Mononuclear cell (primary cell): ENCODE results near the gene ATG9B. TPM values are rescaled to one million over a fixed set of nuclear protein-coding genes. Genes with fewer than 3 reads are reported as not detected.
A peak's percentile ranks its signal among the peaks of the same experiment; 100 is the strongest.
"Not testable (repeated sequence)": the region's sequence is repeated elsewhere in the genome, so short reads cannot be mapped to it uniquely, and the experiment has no call there.

Experiments used
- H3K27me3 ChIP-seq: 2 replicates; pipeline ENCODE4 v1.6.0; 2011; ENCODE audit warnings: low read length, control low read depth; ENCODE audit not compliant: insufficient read depth
- H3K4me1 ChIP-seq: 2 replicates; pipeline ENCODE4 v1.5.1; 2011; ENCODE audit warnings: mild to moderate bottlenecking, low read length, control low read depth; ENCODE audit not compliant: insufficient read depth
- H3K4me3 ChIP-seq: 2 replicates; pipeline ENCODE4 v1.5.1; 2011; ENCODE audit warnings: mild to moderate bottlenecking, low read length, moderate library complexity
- H3K9me3 ChIP-seq: 2 replicates; pipeline ENCODE4 v1.5.1; 2011; ENCODE audit warnings: low read depth, mild to moderate bottlenecking, control low read depth, low read length
- total RNA-seq: library from RNA; depleted of rRNA; stranded (reverse); fragments of >200 nt; gene quantifications from one replicate; pipeline ENCODE4 v1.2.3, GENCODE V29; 2012

Gene ATG9B
- total RNA-seq, 1 donor: 3.6 TPM

DNA sequence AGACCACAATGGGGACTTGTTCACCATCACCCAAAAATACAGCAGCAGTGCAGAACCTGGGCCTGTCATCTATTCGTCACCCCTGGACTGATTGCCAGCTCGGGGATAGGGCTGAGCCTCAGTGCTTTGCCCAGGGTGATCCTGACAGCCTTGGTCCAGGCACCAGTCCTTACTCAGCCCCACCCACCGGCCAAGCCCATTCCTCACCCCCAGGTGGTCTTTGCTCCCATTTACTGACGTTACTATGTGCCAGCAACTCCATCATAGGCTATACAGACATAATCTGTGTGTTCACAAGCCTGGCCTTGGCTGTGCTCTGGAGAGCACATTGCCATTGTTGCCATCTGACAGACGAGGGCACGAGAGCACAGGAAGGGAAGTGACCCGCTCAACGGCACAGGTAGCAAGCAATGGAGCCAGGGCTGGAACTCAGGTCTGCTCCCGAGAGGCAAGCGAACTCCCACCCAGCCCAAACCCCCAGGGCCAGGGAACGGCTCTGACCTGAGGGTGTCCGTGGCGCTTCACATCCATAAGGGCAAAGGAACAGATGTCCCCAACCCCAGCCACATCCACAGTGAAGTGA, 6.8 kb downstream of the ATG9B start:
- Histone ChIP-seq H3K4me1 (peaks cover 52% of the 10 kb centered on the region), H3K9me3 (no peaks in the 10 kb centered on the region), H3K27me3 (peaks cover 30% of the 10 kb centered on the region), H3K4me3 (no peak overlapping the region)

DNA sequence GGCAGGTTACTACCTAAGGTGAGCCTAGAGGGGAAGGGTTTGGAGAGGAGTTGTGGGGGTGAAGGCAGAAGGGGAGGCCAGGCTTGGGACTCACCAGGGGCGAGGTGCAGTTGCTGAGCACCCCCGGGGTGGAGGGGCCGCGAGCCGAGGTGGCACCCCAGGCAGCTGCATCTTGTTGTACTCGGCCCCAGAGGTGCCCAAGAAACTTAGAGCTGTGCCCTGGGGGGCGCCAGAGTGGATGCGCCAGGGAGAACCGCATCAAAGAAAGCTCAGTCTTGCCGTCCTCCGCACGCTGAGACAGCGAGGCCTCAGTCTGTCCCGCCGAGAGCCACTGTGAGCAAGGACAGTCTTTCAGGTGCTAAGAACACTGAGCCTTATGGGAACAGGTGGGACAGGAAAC, 7.4 kb downstream of the ATG9B start:
- peaks cover 57% of the 10 kb centered on the region for H3K4me1 ChIP-seq
- H3K27me3 ChIP-seq: peaks cover 33% of the 10 kb centered on the region
- H3K9me3 ChIP-seq: no peaks in the 10 kb centered on the region
- H3K4me3 ChIP-seq: no peak overlapping the region

DNA sequence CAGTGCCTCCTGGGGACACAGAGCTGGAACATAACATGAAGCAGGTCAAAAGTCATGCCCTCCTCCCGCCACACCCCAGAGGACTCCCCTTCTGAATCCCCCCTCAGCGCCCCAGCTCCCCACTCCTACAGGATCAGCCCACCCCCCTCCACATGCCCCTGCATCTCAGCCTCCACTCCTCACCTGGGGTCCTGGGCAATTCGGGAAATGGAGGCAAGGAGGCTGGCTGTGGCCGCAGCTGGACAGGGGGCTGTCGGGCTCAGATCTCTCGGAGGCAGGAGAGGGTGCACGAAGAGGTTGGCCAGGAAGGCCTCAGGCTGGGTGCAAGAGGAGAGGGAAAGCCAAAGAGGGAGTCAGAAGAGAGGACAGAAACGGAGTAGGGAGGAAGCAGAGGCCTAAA, 7.8 kb downstream of the ATG9B start:
- Histone ChIP-seq H3K4me1 (peaks cover 57% of the 10 kb centered on the region), H3K4me3 (no peak overlapping the region), H3K9me3 (no peaks in the 10 kb centered on the region), H3K27me3 (peaks cover 33% of the 10 kb centered on the region)

DNA sequence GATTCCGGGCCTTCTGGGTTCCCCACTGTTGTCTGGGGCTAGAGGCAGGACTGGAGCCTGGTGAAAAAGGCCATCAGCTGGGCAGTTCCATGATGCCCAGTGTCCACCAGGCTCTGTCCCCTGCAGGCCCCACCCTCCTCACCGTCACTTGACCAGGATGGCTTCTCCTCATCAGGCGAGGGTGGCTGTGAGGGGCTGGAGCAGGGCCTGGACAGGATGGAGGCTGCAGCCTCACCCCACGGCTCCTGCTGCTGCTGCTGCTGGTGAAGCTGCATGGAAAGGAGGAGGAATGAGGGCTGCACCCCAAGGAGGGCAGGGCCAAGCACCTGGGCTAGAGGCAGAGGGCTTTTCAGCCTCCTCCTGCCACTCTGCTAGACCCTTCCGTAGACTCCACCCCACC, 8.3 kb downstream of the ATG9B start:
- Histone ChIP-seq H3K4me3 (no peak overlapping the region), H3K9me3 (no peaks in the 10 kb centered on the region), H3K27me3 (peaks cover 33% of the 10 kb centered on the region), H3K4me1 (peaks cover 60% of the 10 kb centered on the region)

DNA sequence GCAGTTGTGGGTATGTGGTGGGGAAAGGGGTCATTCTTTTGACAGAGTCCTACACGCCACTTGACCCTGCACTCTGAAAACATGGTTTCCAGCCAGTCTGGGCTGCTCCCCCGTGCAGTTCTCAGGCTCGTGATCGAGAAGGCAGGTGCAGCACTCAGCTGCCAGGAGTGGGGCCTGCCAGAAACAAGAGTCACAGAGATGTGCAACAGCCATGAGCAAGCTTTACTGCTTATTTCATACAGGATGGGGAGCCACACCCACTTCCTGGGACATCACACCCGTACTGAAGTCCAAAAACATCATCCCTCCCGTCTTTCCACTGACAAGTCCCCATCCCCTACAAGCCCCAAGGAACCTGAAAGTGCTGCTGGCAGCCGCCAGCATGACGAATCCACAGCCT, 9.3 kb downstream of the ATG9B start:
- H3K27me3 ChIP-seq: peaks cover 24% of the 10 kb centered on the region
- H3K9me3 ChIP-seq: no peaks in the 10 kb centered on the region
- no peak overlapping the region for H3K4me3 ChIP-seq
- peaks cover 70% of the 10 kb centered on the region for H3K4me1 ChIP-seq

DNA sequence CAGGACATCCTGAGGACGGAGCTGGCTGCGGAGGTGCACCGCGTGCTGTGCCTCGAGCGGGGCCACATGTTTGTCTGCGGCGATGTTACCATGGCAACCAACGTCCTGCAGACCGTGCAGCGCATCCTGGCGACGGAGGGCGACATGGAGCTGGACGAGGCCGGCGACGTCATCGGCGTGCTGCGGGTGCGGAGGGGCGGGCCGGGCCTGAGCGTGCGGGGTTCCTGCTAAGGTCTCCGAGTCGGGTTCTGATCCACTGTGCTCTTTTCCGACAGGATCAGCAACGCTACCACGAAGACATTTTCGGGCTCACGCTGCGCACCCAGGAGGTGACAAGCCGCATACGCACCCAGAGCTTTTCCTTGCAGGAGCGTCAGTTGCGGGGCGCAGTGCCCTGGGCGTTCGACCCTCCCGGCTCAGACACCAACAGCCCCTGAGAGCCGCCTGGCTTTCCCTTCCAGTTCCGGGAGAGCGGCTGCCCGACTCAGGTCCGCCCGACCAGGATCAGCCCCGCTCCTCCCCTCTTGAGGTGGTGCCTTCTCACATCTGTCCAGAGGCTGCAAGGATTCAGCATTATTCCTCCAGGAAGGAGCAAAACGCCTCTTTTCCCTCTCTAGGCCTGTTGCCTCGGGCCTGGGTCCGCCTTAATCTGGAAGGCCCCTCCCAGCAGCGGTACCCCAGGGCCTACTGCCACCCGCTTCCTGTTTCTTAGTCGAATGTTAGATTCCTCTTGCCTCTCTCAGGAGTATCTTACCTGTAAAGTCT, 10.4 kb downstream of the ATG9B start:
- Histone ChIP-seq H3K9me3 (no peaks in the 10 kb centered on the region), H3K4me1 (peaks cover 73% of the 10 kb centered on the region), H3K27me3 (peaks cover 13% of the 10 kb centered on the region), H3K4me3 (peak overlapping the region; percentile 43)

DNA sequence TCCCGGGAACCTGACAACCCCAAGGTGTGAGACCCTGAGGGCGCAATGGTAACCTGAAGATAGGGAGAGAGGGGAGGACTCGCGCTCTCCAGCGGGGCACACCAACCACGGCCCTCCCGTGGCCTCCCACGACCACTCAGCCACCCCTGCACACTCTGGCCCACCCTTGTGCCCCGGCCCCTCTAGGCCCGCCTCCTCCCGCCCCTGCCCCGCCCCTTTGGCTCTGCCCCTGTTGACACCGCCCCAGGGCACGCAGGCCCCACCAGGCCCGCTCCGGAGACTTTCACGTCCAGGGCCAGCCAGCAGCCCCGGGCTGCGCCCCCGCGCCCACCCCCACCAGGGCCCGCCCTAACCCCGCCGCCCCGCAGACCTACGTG, 10.9 kb downstream of the ATG9B start:
- Histone ChIP-seq H3K4me1 (peaks cover 73% of the 10 kb centered on the region), H3K27me3 (peaks cover 11% of the 10 kb centered on the region), H3K4me3 (no peak overlapping the region), H3K9me3 (no peaks in the 10 kb centered on the region)

DNA sequence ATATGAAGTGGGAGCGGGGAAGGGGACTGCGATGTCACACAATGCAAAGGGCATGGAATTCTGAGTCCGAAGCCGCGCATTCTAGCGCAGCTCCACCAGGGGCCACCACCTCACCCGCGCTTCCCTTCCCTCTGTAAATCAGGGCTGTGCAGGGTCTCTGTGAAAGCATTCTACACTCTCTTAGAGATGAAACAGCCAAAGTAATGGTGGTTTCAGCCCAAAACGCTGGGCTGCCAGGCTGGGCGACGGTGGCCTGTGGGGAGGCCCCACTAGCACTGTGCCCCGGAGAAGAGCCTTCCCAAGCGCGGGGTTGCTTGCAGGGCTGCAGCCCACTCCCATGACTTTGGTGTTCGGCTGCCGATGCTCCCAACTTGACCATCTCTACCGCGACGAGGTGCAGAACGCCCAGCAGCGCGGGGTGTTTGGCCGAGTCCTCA, 11.4 kb downstream of the ATG9B start:
- Histone ChIP-seq H3K4me3 (no peak overlapping the region), H3K9me3 (no peaks in the 10 kb centered on the region), H3K27me3 (peaks cover 10% of the 10 kb centered on the region), H3K4me1 (peaks cover 73% of the 10 kb centered on the region)

DNA sequence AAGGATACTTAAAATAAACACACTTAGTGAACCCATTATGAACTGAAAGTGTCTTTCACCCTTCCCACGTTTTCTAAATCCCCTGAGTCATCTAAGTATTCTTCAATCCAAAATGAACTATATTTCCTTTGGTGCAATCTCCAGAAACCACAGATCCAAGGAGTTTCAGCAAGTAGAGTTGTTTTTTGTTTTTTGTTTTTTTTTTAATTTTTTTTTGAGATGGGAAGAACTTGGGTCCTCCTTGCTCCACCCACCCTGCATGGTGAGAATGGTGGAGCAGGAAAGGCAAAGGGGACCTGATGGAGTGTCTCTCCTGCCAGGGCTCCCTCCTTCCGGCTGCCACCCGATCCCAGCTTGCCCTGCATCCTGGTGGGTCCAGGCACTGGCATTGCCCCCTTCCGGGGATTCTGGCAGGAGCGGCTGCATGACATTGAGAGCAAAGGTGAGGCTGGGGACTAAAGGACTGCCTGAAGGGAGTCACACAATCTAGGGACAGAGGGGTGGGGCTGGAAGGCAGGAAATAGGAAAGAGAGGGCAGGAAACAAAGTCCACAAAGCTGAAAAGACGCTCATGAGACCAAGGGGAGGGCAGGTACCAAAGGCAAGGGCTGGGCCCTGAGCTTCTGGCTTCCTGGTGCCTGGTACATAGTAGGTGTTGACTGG, 12.1 kb downstream of the ATG9B start:
- Histone ChIP-seq H3K4me1 (peaks cover 74% of the 10 kb centered on the region), H3K27me3 (peaks cover 10% of the 10 kb centered on the region), H3K4me3 (no peak overlapping the region), H3K9me3 (no peaks in the 10 kb centered on the region)

DNA sequence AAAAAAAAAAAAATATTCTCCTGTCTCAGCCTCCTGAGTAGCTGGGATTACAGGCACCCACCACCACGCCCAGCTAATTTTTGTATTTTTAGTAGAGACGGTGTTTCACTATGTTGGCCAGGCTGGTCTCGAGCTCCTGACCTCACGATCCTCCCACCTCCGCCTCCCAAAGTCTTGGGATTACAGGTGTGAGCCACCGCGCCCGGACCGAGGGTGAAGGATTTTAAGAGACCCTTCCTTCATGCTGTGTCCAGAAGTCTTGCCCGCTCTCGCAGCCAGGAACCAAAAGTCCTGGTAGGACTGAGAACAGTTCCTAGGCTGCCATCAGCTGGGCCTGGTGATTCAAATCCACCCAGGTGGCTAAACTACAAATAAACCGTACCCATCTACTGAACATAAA, 12.7 kb downstream of the ATG9B start:
- H3K4me3 ChIP-seq, H3K9me3 ChIP-seq, H3K27me3 ChIP-seq: not testable (repeated sequence)
- peaks cover 79% of the 10 kb centered on the region for H3K4me1 ChIP-seq

DNA sequence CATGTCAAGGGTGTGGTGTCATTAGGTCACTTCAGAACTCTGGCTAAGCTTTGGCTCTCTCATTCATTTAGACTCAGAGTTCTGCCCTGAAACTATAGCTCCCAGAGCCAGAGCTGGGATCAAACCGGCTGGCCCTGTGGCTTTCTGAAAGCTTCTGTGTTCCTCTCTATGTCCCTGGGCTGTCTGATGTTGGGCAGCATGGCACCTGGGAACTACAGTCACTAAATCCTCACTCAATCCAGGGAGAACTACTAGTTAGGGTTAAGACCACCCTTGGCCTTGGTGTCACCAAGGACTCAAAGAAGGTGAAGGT, 13.2 kb downstream of the ATG9B start:
- H3K9me3 ChIP-seq: no peaks in the 10 kb centered on the region
- peaks cover 79% of the 10 kb centered on the region for H3K4me1 ChIP-seq
- no peak overlapping the region for H3K4me3 ChIP-seq
- H3K27me3 ChIP-seq: peaks cover 10% of the 10 kb centered on the region

DNA sequence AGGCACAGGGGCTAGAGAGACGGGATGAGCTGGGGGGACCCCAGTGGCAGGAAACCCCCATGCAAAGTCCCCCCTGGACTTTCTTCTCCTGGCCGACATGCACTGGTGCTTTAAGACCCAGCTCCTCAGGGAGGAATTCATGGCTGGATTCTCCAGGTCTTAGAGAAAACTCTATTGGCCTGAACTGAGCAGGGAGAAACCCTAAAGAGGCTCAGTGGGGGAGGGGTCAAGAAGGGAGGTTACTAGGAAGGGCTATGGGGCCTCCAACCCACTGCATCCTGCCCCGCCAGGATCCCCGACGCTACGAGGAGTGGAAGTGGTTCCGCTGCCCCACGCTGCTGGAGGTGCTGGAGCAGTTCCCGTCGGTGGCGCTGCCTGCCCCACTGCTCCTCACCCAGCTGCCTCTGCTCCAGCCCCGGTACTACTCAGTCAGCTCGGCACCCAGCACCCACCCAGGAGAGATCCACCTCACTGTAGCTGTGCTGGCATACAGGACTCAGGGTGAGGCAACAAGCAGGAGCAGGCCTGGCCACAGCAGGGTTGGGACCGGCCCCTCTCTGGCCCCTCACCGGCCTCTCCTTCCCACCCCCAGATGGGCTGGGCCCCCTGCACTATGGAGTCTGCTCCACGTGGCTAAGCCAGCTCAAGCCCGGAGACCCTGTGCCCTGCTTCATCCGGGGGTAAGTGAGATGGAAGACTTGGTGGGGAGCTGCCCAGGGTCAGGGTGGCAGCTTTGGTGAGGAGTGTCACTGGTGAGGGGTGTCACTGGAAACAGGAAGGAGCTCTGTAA, 13.8 kb downstream of the ATG9B start:
- no peaks in the 10 kb centered on the region for H3K9me3 ChIP-seq
- H3K4me3 ChIP-seq: no peak overlapping the region
- peaks cover 10% of the 10 kb centered on the region for H3K27me3 ChIP-seq
- H3K4me1 ChIP-seq: peaks cover 76% of the 10 kb centered on the region

DNA sequence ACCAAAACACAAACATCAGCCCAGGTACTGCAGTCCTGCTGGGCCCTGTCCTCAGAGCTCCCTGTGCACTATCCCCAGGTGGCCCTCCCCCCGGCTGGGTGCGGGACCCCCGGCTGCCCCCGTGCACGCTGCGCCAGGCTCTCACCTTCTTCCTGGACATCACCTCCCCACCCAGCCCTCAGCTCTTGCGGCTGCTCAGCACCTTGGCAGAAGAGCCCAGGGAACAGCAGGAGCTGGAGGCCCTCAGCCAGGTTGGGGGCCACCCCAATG, 14.3 kb downstream of the ATG9B start:
- Histone ChIP-seq H3K9me3 (no peaks in the 10 kb centered on the region), H3K4me1 (peaks cover 71% of the 10 kb centered on the region), H3K4me3 (no peak overlapping the region), H3K27me3 (peaks cover 10% of the 10 kb centered on the region)

DNA sequence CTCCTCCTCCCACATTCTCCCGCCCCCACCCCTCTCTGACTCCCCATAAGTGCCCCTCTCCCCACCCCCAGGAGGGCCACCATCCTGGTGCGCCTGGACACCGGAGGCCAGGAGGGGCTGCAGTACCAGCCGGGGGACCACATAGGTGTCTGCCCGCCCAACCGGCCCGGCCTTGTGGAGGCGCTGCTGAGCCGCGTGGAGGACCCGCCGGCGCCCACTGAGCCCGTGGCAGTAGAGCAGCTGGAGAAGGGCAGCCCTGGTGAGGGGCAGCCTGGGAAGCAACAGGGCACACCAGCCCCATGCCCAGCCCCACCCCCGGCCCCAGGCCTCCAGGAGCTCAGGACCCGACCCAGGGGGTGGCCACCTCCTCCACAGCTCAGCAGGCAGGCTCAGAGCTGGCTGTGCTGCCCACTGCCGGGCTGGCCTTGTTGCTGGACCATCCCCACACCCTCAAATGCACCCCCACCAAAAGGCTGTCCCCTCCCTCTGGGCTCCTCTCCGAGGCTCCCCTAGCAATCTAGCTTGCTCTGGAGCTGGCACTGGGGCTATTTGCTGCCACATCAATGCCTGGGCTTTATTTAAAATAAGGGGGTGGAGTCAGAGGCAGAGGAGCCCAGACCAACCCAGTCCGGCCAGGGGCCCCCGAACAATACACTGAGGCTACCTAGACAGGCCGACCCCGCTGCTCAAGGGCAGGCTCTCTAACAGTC, 14.8 kb downstream of the ATG9B start:
- Histone ChIP-seq H3K9me3 (no peaks in the 10 kb centered on the region), H3K4me1 (peaks cover 66% of the 10 kb centered on the region), H3K27me3 (peaks cover 10% of the 10 kb centered on the region), H3K4me3 (no peak overlapping the region)
